NB4 (cell line): ENCODE data around the gene PRRX2.

ENCODE experiments used
- DNase-seq: peaks from one replicate; pipeline ENCODE4 v3.0.0; 2010; ENCODE audit warnings: low read depth
- H3K4me3 ChIP-seq: one replicate; pipeline ENCODE4 v1.5.1; 2011; ENCODE audit warnings: mild to moderate bottlenecking, low read depth, low read length, moderate library complexity
- MYC ChIP-seq: IDR thresholded peaks from 2 replicates; pipeline ENCODE4 v1.6.1; 2011; ENCODE audit warnings: low read depth, low read length
- POLR2A ChIP-seq: IDR thresholded peaks from 2 replicates; pipeline ENCODE4 v1.6.1; 2011; ENCODE audit warnings: mild to moderate bottlenecking; ENCODE audit not compliant: insufficient read length; ENCODE audit errors: extremely low read depth
- TF ChIP-seq, protein P1 (sequence below): IDR thresholded peaks from 2 replicates; pipeline ENCODE4 v1.6.1; 2011; ENCODE audit warnings: low read depth, low read length
- TF ChIP-seq, protein P2 (sequence below): IDR thresholded peaks from one replicate; pipeline ENCODE4 v1.5.1; 2012; ENCODE audit warnings: low read depth, low read length

PRRX2 gene

DNA sequence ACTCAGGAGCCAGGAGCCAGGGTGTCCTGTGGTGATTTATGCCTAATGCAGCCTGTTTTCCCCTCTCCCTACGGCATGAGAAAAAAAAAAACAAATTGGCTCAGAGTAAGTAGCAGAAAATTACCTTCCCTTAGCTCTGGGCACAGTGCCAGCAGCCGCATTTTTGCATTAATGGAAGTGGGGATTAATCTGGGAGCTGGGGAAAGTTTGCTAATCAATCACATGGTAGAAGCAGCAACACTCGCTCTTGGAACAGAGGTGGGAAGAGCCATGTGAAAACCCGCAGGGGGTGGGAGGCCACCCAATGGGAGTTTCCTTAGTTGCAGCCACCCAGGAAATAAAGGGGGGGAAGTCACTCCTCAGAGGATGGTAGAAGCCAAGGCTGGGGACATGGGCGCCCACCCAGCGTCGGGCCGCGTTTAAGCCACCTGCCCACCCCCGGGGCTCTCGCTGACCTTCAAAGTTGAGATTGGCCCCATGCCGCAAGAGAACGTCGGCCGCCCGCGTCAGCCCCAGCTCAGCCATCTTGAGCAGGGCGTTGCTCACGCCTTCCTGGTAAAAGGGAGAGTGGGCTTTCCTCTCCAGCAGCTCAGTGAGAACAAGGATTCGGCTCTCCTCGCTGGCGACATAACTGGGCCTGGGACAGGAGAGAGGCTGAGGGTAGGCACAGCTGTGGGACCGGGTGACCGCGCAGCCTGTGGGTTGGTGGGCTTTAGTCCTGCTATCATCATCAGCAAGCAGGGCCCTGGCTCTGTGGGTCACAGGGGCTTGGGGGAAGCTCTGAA lies 25.2 kb upstream of the PRRX2 start:
- TF ChIP-seq, protein P1, sequence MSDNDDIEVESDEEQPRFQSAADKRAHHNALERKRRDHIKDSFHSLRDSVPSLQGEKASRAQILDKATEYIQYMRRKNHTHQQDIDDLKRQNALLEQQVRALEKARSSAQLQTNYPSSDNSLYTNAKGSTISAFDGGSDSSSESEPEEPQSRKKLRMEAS: no peak
- TF ChIP-seq POLR2A (no peak), MYC (no peak)
- TF ChIP-seq, protein P2, sequence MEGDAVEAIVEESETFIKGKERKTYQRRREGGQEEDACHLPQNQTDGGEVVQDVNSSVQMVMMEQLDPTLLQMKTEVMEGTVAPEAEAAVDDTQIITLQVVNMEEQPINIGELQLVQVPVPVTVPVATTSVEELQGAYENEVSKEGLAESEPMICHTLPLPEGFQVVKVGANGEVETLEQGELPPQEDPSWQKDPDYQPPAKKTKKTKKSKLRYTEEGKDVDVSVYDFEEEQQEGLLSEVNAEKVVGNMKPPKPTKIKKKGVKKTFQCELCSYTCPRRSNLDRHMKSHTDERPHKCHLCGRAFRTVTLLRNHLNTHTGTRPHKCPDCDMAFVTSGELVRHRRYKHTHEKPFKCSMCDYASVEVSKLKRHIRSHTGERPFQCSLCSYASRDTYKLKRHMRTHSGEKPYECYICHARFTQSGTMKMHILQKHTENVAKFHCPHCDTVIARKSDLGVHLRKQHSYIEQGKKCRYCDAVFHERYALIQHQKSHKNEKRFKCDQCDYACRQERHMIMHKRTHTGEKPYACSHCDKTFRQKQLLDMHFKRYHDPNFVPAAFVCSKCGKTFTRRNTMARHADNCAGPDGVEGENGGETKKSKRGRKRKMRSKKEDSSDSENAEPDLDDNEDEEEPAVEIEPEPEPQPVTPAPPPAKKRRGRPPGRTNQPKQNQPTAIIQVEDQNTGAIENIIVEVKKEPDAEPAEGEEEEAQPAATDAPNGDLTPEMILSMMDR: no peak
- H3K4me3 ChIP-seq: peak overlapping the region; percentile 75
- DNase-seq: no peak

DNA sequence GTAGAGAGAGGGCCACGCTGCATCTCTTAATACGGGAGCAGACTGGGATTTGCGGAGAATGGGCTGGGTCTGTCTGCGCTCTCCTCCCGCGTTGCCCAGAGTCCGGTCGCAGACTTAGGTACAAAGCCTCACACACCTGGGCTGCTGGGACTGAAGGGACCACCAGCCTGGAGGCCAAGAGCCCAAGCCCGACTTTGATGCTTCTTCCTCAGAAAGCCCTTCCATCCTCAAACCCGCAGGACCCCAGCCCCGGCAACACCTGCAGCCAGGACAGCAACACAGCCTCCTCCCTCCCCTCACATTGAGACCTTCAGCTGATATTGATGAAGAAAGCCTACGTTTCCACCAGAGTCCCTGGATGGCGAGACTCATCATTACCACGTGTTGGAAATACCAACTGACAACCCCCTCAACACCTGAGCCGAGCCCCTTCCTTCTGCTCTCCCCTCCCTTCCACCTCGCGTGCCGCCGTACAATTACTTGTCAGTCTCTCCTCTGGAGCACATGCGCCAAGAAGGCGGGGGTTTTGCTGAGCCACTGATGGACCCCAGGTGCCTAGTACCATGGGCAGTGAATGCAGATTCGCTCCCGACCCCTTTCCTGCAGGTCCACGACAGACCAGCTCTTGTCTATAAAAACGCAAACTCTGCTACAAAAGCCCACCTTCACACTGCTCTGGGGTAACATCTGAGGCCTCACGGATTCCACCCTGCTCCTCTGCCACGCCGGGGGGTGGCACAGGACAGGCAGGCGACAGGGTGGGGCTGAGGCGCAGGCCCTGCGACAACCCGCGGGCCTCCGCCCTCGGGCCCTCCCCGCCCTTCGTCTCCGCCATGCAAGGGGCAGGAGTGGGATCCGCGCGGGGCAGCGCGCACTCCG lies 24.3 kb upstream of the PRRX2 start:
- H3K4me3 ChIP-seq: peak overlapping the region; percentile 75
- no peak for DNase-seq

DNA sequence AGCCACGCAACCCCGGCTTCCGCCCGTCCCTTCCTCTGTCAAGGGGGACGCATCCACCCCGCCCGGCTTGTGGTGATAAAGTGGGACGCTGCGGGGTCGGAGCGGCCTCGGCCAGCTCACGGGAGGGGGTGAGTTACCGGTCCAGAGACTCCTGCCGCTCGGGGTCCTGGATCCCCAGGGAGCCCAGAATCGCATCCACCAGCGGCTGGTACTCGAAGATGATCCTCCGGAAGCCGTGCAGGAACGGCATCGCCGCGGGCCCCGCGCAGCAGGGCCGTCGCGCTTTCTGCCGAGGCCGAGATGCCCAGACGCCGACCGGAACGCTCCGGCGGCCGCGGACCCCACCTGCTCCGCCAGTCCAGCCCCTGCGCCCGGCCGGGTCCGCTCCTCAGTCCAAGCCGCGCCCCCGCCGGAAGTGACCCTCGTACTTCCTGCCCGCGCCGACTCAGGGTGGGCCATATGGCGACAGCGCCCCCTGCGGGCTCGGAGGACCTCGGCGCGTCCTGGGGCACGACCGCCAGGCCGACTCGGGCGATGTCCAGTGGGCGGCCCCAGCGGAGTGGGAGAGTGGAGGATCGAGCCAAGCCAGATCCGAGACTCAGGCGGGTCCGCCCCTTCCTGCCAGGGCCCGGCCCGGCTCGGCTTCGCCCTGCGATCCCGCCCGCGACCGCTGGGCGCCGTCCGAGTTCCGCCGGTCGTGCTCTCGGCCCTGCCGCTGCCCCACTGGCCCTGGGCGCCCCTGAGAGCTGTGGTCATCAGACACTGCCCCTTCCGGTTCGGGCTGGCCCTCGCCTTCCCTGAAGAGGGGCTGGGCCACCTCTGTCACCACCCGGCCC lies 23.5 kb upstream of the PRRX2 start, which contains the start of gene ASB6:
Gene ASB6 (minus strand): TSS at position 402 of the 836 bp plus-strand sequence. CDS start 152 bp downstream, at position 250.
- peak; percentile 96 for DNase-seq
- TF ChIP-seq, protein P1: peak; percentile 44
- TF ChIP-seq MYC: peak; percentile 62; the same call in 1 of the 2 replicates
- peak; percentile 54 for TF ChIP-seq POLR2A
- TF ChIP-seq, protein P2: peak; percentile 67
- peak within 1 kb of the TSS; percentile 75 for H3K4me3 ChIP-seq

More for the DNA sequence above, 24.3 kb upstream of the PRRX2 start:
- TF ChIP-seq POLR2A: no peak
- TF ChIP-seq, protein P1: peak; percentile 32; the same call in 1 of the 2 replicates

DNA sequence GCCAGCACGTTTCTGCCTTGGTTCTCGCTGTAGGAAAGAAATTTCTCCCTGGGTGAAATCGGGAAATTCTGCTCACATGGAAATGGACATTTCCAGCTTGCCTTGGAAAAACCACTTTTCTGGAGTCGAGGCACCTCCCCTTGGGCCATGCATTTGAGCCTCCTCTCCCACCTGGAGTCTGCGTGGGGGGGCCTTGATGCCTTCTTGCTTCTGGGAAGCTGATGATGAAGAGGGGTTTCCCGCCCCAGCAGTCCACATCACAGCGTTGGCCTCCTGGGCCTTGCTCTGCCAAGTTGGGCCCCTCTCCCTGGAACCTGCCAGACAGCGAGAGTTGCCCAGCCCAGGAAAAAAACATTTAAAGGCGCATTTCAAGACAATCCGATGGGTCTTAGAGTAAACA lies 21.7 kb upstream of the PRRX2 start:
- TF ChIP-seq MYC: no peak
- TF ChIP-seq, protein P2: no peak
- TF ChIP-seq POLR2A: no peak
- TF ChIP-seq, protein P1: no peak
- DNase-seq: no peak
- H3K4me3 ChIP-seq: no peak overlapping the region

DNA sequence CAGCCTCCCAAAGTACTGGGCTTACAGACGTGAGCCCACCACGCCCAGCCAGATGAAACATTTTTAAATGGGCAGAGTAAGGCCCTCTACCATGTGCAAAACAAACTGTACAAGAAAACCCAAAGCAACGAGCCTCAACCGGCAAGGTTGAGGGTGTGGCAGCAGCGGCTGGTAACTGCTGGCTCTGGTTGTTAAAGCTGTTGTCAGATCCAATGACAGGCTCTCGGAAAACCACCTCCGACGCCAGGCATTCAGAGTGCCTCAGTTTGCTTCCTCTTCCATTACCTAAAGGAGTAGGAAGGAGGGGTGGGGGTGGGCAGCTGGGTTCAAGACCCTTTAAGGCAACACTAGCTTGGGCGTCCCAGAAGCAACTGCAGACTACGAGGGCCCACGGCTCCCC lies 21.1 kb upstream of the PRRX2 start:
- TF ChIP-seq, protein P2: no peak
- TF ChIP-seq MYC: no peak
- TF ChIP-seq POLR2A: no peak
- TF ChIP-seq, protein P1: no peak
- no peak for DNase-seq
- H3K4me3 ChIP-seq: no peak overlapping the region
